ENCODE results near the gene TENM4.

DNA sequence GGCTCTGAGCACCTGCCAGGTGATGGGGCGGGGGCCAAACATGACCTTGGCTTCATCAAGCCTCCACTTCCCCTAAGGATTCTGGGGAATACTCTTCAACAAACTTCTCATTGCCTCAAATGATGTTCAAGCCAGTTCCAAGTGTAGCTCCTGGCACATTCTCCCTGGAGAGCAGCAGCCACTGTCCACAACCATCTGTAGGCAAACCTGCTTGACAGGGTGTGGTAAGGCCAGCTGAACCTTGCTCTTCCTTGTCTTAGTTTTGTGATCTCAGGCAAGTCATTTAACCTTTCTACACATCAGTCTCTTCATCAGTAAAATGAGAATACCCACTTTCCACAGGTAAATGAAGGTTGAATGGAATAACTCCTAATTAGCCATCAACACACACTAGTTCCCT lies 323.3 kb downstream of the TENM4 start:
- TF ChIP-seq CTCF (IDR thresholded peaks at IDR 0.05) (no peak), EZH2phosphoT487 (IDR thresholded peaks at IDR 0.05) (no peak), EZH2 (IDR thresholded peaks at IDR 0.05) (no peak)

All from neural progenitor cell (in vitro differentiated cells).